CD4-positive, alpha-beta T cell treated with Interferon gamma for 1 hour (primary cell): Measurements from ENCODE around the gene POM121L12.

Source experiments
- DNase-seq: peaks from one replicate; pipeline ENCODE4 v3.0.0-alpha.2; 2020

The POM121L12 gene

DNA sequence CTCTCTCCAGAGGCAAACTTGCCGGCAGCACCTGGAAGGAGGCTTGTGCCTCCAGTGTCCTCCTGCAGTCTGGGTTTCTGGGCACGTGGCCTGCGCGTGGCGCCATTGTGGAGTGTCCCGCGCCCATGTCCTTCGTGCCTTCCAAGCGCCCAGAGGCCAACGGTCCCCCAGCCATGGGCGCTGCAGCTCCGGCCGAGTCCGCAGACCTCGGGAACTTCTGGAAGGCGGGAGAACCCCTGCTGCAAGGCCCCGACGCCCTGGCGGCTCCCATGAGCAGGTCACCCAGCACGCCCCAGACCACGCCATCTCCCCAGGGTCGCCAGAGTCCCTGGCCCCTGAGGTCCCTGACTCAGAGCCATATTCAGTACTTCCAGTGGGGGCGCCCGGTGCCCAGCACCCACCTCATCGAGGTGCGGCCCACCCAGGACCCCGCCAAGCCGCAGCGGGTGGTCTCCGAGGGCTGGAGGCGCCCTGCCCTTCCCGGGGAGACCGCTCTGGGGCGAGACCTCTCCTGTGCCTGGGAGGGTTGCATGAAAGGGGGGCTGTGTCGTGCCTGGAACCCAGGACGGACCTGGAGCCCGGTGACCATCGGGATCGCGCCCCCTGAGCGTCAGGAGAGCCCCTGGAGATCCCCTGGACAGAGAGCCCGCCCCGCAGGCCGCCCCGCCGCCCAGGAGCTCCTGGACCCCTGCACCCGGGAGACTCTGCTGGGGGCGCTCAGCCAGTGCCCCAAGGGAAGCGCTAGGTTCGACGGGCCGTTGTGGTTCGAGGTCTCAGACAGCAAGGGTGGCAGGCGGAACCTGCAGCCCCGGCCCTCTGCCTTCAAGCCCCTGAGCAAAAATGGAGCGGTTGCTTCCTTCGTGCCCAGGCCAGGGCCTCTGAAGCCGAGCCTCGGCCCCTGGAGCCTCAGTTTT is at the start of gene POM121L12:
TSS of gene POM121L12 (plus strand) at position 135 of the 914 bp plus-strand sequence. CDS start at position 174, 39 bp downstream.
- DNase-seq = no peak

DNA sequence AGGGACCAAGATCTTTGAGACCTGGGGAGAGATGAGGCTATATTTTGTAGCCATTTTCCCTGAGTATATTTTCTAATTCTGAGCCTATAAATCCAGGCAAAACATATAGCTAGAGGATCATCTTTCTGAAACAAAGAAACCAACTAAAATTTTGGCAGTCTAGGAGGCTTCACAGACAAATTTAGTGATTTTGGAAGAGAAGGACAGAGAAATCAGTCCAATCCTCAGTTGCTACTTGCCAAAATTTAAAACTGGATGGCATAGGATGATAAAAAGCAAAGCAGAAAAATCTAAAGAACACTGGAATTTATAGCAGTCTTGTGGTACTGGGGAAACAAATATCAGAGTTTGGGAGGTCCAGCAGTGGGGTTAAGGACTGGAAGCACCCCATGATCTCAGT is 43.4 kb upstream of the POM121L12 start:
- DNase-seq = no peak

DNA sequence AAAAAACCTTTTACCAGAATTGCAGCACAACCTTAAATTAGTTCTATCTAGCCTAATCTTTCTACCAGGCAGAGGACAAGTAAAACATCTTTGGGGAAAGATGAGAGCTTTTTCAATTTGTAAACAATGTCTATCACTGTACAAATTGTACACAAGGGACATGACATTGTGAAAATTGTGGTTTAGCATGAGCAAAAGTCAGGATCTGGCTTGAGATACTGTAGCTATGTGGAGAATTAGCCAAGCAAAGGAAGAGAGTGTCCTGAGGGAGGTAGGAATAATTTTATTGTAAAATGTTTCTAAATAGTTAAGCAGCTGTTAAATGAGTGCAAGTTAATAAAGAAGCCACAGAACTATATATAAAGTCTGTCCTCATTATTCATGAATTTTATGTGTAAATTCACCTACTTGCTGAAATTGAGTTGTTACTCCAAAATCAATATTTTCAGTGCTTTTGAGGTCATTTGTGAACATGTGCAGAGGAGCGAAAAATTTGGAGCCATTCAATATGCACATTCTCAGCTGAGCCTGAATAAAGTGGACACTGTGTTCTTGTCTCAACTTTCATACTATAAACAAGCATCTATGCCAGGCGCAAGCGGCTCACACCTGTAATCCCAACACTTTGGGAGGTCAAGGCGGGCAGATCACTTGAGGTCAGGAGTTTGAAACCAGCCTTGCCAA is 42.8 kb upstream of the POM121L12 start:
- no peak for DNase-seq

DNA sequence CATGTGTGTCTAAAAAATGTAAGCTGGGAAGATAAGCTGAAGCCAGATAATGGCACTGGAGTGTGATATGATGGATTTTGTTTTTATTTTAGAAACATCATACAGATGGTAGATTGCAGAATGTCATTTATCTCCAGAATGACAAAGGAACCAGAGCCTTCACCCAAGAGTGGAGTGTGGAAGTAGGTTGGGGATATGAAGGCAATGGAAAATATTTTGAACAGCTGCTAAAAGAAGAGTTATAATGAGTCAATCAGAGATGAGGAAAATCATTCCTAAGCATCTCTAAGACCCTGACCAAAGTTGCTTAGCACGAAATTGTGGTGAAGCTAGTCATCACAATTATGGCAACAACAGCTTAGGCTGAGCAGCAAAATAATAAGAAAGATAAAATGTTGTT is 39.8 kb upstream of the POM121L12 start:
- DNase-seq = no peak

DNA sequence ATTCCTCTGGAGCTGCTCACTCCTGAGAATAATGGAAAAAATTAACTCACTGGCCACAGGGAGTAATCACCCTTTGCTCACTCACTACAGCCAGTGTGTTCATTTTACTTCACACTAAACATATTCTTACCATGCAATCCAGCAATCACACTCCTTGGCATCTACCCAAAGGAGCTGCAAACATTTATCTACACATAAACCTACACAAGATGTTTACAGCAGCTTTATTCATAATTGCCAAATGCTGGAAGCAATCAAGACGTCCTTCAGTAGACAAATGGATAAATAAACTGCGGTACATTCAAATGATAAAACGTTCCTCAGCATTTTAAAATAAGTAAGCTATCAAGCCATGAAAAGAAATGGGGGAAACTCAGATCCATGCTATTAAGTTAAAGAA is 34.2 kb upstream of the POM121L12 start:
- DNase-seq = no peak

DNA sequence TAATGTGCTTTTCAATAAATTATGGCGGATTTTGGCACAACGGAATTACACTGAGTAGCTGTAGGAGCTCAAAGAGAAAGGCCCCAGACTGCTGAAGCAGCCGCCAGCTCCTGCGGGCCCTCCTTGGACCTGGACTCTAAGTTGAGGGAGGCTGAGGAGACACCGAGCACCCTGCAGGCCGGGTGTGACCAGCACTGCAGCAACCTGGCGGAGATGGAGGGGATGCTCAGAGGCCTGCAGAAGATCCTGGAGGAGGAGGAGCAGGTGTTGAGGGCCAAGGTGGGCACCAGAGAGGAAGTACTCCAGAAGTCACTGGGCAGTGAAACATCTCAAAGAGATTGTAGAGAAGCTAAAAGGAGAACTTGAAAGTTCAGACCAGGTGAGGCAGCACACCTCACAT is 33.0 kb upstream of the POM121L12 start:
- DNase-seq = no peak

DNA sequence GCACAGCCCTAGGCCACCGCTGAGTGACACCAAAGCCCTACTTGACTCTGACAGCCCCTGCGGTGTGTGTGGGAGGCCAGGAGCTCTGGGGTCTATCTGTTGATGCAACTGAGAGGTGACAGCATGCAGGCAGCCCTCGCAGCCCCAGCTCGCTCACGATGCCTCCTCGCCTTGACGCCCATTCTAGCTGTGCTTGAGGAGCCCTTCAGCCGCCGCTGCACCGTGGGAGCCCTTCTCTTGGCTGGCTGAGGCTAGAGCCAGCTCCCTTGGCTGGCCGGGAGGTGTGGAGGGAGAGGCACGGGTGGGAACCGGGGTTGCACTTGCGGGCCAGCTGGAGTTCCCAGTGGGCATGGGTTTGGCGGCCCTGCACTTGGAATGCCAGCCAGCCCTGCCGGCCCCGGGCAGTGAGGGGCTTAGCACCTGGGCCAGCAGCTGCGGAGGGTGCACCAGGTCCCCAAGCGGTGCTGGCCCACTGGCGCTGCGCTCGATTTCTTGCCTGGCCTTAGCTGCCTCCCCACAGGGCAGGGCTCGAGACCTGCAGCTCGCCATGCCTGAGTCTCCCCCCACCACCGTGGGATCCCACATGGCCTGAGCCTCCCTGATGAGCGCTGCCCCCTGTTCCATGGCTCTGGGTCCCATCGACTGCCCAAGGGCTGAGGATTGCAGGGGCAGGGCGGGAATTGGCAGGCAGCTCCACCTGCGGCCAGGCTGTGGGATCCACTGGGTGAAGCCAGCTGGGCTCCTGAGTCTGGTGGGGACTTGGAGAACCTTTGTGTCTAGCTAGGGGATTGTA is 31.6 kb upstream of the POM121L12 start:
- DNase-seq = no peak

DNA sequence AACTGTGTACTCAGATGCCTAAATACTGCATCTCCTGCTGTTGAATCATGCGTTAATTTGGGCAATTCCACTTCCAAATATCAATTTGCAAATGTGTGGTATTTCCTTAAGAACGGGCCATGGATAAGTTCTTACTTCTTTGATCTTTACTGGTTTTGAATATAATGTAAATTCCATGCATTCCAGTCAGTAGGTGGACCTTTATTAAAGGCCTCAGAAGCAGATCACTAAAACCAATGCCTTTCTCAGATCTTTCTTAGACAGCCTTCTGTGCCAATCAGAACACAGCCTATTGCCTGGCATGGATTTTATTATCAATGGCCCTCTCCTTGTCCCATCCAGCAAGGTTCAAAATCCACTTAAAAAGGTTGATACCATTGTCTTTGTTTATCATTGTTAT is 21.5 kb upstream of the POM121L12 start:
- no peak for DNase-seq

DNA sequence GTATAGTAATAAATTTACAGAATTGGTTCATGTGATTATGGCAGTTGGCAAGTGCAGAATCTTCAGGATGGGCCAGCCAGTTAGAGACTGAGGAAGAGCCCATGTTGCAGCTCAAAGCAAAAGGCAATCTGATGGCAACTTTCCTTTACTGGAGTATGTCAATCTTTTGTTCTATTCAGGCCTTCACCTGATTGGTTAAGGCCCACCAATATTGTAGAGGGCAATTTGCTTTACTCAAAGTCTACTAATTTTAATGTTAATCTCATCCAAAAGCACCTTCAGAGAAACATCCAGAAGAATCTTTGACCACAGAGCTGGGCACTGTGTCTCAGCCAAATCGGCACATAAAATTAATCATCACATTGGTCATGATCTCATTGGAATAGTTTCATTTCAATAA is 20.0 kb upstream of the POM121L12 start:
- no peak for DNase-seq

DNA sequence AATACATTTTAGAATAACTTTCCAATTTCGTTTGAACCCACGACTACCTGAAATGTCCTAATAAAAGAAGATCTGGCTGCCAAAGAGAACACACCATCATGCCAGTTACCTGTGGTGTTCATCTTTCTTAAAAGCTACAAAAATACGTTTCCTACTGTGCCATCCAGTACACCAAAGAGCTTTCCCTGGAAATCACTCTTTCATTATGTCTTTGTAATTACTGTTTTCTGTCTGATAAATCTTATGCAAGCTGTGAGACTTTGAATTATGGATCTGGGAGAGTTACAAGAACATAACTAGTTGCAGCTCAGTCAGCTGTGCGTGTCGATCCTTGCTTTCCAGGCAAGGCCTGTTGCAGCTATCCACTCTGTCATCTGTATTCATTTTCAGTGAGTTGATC is 12.5 kb upstream of the POM121L12 start:
- no peak for DNase-seq

DNA sequence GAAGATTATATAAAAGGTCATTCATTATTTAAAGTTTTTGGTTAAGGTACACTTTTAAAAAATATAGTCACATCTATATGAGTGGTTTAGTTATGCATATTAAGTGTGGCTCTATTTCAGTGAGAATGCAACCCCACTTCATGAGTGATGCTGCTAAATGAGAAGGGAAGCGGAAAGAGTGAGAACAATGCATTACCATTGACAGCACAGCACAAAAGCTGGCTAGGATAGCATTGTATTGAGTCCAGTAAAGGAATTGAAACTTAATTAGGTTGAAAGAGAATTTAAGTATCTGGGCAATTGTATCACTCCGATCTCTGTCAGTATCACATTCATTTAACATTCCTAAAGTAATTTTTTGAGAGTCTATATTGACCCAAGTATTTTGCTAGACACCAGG is 13.2 kb downstream of the POM121L12 start:
- no peak for DNase-seq

DNA sequence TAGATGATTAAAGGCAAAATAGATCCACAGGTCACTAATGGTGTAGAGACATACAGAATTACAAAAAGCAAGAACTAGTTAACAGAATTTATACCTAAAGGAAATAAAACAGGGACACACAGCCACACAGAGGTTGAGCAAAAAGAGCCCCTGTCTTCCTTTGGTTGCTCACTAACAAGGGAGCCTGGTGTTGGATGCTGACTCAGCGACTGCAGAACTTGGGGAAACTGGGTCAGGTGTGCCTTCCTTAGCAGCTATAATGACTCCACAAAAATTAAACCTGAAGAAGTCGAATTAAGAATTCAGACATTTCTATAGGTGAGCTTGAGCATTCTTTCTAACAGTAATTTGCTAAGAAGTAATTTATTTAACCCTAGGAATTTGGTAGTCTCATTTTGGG is 15.0 kb downstream of the POM121L12 start:
- DNase-seq = no peak

DNA sequence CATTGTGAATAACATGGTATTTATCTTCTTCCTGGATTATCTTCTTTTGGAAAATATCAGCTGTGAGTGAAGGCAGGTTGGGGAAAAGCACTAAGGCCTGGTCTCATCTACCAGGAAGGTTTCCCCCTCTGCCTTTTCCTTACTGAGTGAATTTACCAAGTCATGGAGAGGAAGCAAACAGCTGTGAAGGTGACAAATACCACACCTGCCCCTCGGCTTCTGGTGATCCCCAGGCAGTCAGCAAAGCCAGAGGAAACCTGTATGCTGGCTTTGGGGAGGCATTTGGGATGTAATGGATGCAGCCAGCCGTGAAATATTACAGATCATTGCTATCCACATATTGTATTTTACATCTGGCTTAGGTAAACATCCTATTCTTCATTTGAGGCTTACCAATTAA is 24.2 kb downstream of the POM121L12 start:
- DNase-seq = no peak

DNA sequence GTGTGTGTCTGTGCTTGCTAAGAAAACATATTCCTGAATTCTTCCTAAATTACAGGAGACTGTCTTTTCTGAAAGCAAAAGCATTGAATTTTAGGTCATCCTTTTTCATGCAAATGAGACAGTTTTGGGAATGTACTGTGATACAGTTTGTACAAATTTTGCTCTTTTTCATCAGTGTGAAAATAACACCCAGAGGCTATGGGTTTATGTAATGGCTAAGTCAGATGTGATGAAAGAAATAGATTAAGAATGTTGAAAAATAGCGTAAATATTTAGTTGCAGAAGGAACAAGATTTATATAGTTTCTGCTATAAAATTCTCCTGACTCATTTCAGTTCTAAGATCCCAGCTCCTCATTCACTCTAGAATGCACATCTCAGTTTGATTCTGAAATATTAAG is 24.6 kb downstream of the POM121L12 start:
- DNase-seq = no peak

DNA sequence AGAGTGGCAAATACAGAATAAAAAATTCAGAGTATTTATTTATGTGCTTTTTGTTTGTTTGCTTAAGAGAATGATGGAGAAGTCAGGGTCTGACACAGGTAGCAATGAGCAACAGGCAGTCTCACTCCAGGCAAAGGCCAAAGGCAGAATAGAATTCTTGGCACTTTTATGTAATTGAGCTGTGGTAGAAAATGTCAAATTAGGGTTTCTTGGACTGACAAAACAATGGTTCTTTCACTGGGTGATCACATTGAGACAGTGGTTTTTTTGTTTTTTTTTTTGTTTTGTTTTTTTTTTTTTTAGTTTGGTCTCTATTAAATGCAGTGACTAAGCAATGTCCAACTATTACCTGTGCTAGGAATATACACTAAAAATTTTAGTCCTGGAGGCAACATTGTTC is 27.4 kb downstream of the POM121L12 start:
- no peak for DNase-seq

DNA sequence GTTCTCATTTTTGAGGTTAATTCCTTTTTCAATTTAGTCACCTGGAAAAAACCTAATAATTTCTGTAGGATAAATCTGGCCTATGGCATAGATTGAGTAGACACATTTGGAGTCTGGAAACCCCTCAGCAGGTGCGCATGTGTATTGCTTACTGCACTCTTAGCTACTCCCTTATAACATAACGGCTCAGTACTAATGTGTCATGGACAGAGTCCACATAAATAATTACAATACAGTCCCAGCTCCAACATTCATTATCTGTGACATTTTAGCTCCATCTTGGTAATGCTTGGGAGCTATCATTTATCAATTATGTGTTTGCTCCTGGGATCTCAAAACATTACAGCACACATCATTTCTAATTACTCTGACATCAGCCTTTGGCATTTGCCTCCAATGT is 33.2 kb downstream of the POM121L12 start:
- no peak for DNase-seq

DNA sequence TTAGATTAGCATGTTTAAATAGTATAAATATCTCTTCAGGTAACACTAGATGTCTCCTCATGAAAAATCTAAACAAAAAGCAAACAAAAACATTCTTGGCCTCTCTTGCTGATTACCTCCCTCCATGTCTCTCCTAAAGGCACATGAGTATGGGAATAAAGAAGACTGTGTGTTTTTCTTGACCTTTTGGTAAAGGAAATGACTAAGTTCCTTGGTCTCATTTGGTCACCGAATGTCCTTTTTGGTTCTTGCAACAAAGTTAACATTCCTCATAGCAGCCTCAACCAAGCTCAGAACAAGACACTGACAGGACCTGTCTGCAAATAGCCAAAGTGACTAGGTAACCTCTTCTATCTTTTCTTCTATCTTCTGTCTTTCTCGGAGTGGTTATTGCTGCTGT is 35.5 kb downstream of the POM121L12 start:
- DNase-seq = no peak
